ENCODE results near the gene CD300A.

Gene CD300A

DNA sequence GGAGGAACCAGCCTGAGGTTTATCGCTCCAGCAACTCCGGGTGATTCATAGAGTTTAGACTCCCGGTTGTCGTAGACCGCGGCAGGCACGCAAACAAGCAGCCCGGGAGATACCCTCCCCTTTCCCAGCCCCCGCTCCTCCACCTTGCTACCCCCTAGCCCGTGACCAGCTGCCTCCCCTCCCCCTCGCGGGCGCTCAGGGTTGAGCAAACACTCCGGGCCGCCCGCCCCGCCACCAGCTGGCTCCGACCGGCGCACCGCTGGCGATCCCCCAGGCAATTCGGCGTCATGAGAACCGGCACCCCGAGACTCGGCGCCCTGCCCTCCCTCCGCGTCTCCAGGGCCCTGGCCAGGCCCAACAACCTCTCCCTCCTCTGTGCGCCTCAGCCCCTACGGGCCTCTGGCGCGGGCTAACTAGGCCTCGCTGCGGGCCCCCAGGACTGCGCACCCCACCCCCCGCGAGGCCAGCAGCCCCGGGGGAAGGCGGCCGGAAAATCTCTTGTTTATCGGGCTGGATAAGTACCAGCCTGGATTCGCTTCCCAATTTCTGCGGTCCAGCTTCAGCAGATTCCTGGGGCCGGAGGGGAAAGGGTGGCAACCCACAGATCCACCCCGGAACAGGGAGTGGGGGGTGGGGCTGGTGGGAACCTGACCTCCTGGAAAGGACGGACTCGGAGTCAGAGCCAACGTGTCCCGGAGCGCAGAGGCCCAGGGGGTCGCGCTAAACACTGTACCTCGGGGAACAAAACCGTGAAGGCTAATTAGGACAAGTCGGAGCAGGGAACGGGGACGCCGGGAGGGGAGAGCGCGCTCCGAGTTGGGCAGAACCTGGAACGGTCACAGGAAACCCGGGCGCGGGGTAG, 35.5 kb upstream of the CD300A start:
- peaks cover 48% of the 10 kb centered on the region for H3K4me1 ChIP-seq (ENCODE audit: control insufficient read depth, insufficient read depth, low read length)
- H3K9ac ChIP-seq (ENCODE audit: low read length), result peak overlapping the region; percentile 71
- no peaks in the 10 kb centered on the region for H3K36me3 ChIP-seq (ENCODE audit: control insufficient read depth, insufficient read depth, low read length)
- peaks cover 37% of the 10 kb centered on the region for H3K27me3 ChIP-seq (ENCODE audit: control insufficient read depth, insufficient read depth, low read length)
- H3K9me3 ChIP-seq (ENCODE audit: control insufficient read depth, insufficient read depth, low read depth, low read length), result no peaks in the 10 kb centered on the region
- H3K4me3 ChIP-seq (ENCODE audit: low read depth, low read length), result peak overlapping the region; percentile 85
- peak overlapping the region; percentile 69; the same call in 1 of the 2 replicates for H3K27ac ChIP-seq (ENCODE audit: low read depth, low read length)

DNA sequence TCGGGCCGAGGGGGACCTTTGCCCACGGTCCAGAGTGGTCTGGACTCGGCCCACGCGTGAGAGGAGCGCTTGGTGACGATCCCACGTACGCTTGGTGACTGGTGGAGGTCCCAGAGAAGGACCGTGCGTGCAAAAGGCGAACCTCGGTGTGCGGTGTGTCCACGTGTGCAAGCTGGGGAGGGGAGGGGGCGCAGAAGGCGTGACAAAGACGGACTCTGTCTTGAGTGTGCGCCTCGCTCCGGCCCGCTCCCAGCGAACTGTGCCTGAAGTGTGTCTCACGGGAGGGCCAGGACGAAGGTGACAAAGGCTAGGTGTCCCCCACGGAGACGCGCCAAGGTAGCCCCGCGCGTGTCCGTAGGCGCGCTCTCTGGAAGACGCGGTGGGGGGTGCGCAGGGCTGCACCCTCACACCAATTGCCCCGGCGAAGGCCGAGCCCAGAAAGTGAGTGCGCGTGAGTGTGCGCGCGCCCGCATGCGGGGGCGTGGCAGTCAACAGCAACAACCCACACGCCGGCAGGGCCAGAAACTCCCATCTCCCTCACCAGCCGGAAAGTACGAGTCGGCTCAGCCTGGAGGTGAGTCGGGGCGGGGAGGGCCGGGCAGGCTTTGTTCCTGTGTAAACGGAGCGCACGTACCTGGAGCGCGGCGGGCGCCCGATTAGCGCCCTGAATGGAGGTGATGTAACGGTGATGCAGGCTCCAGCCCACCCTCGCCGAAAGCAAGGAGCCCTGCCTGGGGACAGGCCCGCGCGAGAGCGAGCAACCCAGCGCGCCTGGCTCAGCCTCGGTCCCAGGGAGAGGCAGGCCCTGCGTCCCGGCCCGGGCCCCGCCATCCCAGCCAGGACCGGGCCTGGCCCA, 34.6 kb upstream of the CD300A start, which contains the start of gene GPRC5C:
GPRC5C (plus strand) TSS at position 521 of the 856 bp plus-strand sequence. CDS start 7,689 bp downstream, outside the sequence.
- peaks cover 42% of the 10 kb centered on the region for H3K4me1 ChIP-seq (ENCODE audit: control insufficient read depth, insufficient read depth, low read length)
- peak within 1 kb of the TSS; percentile 83 for H3K9ac ChIP-seq (ENCODE audit: low read length)

DNA sequence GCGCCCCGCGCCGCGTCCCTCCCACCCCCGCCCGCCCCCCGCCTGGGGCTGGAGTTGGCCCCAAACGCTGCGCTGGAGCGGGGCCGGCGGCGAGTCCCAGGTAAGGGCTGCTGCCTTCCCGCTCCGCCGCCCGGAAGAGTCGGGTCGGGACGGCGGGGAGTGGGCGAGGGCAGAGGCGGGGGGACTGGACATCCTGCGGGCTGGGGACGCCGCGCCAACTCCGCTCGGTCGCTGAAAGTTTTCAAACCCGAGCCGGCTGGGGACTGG, 34.1 kb upstream of the CD300A start:
- Histone ChIP-seq H3K27ac (ENCODE audit: low read depth, low read length) (no peak overlapping the region), H3K36me3 (ENCODE audit: control insufficient read depth, insufficient read depth, low read length) (no peaks in the 10 kb centered on the region), H3K4me3 (ENCODE audit: low read depth, low read length) (peak overlapping the region; percentile 85), H3K9ac (ENCODE audit: low read length) (no peak overlapping the region), H3K4me1 (ENCODE audit: control insufficient read depth, insufficient read depth, low read length) (peaks cover 37% of the 10 kb centered on the region), H3K9me3 (ENCODE audit: control insufficient read depth, insufficient read depth, low read depth, low read length) (no peaks in the 10 kb centered on the region), H3K27me3 (ENCODE audit: control insufficient read depth, insufficient read depth, low read length) (peaks cover 37% of the 10 kb centered on the region)

More for the DNA sequence above, 34.6 kb upstream of the CD300A start, which contains the start of gene GPRC5C:
- Histone ChIP-seq H3K27me3 (ENCODE audit: control insufficient read depth, insufficient read depth, low read length) (peaks cover 37% of the 10 kb centered on the region), H3K9me3 (ENCODE audit: control insufficient read depth, insufficient read depth, low read depth, low read length) (no peaks in the 10 kb centered on the region), H3K27ac (ENCODE audit: low read depth, low read length) (peak within 1 kb of the TSS; percentile 69; the same call in 1 of the 2 replicates), H3K36me3 (ENCODE audit: control insufficient read depth, insufficient read depth, low read length) (no peaks in the 10 kb centered on the region), H3K4me3 (ENCODE audit: low read depth, low read length) (peak within 1 kb of the TSS; percentile 85)

DNA sequence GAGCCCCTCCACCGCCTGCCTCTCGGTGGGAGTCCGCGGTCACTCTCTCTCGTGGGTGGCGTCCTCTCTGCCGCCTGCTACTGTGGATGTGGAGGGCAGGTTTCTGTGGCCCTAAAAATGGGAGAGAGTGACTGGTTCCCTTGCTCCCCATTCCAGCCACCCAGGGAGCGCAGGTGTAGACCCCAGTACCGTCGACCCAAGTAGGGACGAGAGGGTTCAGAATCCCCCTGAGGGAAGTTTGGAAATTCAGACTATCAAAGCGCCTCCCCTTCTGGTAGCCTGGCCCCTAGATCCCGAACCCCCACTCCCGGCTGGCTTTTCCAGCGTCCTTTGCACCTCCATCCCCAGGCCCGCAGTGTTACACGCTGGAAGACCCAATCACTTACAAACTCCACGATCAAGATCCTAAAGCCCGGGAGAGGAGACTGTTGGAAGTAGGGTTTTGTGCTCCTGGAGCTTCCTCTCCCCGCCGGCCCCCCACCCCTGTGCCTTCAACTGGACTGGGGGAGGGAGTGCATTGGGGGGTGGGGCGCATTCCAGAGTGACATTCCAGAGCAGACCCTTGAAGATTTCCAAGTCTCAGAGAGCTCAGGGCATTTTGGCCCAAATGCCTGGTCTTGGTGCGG, 33.6 kb upstream of the CD300A start:
- peaks cover 32% of the 10 kb centered on the region for H3K4me1 ChIP-seq (ENCODE audit: control insufficient read depth, insufficient read depth, low read length)
- H3K9ac ChIP-seq (ENCODE audit: low read length), result peak overlapping the region; percentile 83
- H3K27me3 ChIP-seq (ENCODE audit: control insufficient read depth, insufficient read depth, low read length), result peaks cover 37% of the 10 kb centered on the region
- H3K27ac ChIP-seq (ENCODE audit: low read depth, low read length), result peak overlapping the region; percentile 33; the same call in 1 of the 2 replicates
- H3K9me3 ChIP-seq (ENCODE audit: control insufficient read depth, insufficient read depth, low read depth, low read length), result peaks cover 3% of the 10 kb centered on the region; the same call in 1 of the 2 replicates
- peak overlapping the region; percentile 85 for H3K4me3 ChIP-seq (ENCODE audit: low read depth, low read length)
- H3K36me3 ChIP-seq (ENCODE audit: control insufficient read depth, insufficient read depth, low read length), result no peaks in the 10 kb centered on the region

DNA sequence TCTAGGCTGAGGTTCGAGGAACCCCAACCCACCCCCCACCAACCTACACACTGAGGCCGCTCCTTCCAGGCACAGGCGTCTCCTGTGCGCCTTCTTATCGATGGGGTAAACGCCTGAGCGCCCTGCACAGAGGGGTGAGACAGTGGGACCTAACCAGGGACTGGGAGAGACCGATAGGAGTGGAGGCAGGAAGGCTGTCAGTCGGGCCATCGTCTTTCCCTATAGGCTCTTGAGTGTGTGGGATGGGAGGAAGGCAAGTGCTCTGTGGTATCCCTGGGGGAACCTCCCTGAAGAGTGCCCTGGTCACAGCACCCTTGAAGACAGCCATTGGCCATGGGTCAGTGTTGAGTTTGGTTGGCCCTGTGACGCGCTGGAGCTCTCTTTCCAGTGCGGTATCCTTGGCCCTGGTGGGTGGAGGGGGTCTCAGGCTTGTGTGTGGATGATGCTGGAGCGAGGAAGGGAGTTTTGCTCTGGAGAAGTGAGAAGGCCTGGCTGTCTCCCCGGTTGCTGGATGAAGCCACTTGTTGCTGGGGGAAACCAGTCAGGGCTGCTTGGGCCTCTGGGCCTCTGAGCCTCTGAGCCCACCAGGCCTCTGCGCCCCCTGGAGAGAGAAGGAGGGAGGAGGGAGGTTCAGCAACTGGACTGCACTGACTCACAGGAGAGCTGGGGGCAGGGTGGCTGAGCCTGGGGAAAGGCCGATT, 32.9 kb upstream of the CD300A start:
- Histone ChIP-seq H3K36me3 (ENCODE audit: control insufficient read depth, insufficient read depth, low read length) (no peaks in the 10 kb centered on the region), H3K27me3 (ENCODE audit: control insufficient read depth, insufficient read depth, low read length) (peaks cover 37% of the 10 kb centered on the region), H3K4me3 (ENCODE audit: low read depth, low read length) (peak overlapping the region; percentile 85), H3K27ac (ENCODE audit: low read depth, low read length) (no peak overlapping the region), H3K9ac (ENCODE audit: low read length) (peak overlapping the region; percentile 62), H3K4me1 (ENCODE audit: control insufficient read depth, insufficient read depth, low read length) (peaks cover 30% of the 10 kb centered on the region), H3K9me3 (ENCODE audit: control insufficient read depth, insufficient read depth, low read depth, low read length) (peaks cover 3% of the 10 kb centered on the region; the same call in 1 of the 2 replicates)

DNA sequence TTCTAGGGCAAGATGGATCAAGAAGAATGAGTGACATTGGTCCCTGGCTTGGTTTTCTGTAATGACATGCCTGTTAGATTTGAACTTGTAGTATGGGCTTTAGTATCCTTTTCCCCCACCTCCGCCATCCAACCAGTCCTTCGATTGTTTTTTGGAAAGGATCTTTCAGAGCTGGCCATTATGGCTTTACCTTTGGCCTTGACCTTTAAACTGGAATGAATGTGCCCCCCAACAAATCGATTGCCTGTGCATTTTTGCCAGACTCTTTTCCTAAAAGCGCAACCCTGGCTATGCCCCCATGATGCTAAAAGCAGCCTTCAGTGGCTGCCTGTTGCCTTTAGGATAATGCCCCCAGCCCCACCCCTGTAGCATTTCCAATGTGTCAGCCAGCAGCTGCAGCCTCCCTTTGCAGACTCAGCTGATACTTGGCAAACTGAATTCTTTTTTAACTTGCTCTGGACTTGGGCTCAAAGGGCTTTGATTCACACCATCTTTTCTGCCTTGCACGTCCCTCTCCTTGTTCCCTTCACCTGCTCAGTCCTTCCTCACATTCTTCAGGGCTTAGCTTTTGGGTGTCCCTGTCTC, 30.6 kb upstream of the CD300A start:
- peaks cover 12% of the 10 kb centered on the region; the same call in 1 of the 2 replicates for H3K36me3 ChIP-seq (ENCODE audit: control insufficient read depth, insufficient read depth, low read length)
- H3K9me3 ChIP-seq (ENCODE audit: control insufficient read depth, insufficient read depth, low read depth, low read length), result peaks cover 3% of the 10 kb centered on the region; the same call in 1 of the 2 replicates
- H3K27me3 ChIP-seq (ENCODE audit: control insufficient read depth, insufficient read depth, low read length), result peaks cover 29% of the 10 kb centered on the region
- H3K4me1 ChIP-seq (ENCODE audit: control insufficient read depth, insufficient read depth, low read length), result peaks cover 17% of the 10 kb centered on the region
- H3K27ac ChIP-seq (ENCODE audit: low read depth, low read length), result no peak overlapping the region
- H3K9ac ChIP-seq (ENCODE audit: low read length), result no peak overlapping the region
- H3K4me3 ChIP-seq (ENCODE audit: low read depth, low read length), result no peak overlapping the region

DNA sequence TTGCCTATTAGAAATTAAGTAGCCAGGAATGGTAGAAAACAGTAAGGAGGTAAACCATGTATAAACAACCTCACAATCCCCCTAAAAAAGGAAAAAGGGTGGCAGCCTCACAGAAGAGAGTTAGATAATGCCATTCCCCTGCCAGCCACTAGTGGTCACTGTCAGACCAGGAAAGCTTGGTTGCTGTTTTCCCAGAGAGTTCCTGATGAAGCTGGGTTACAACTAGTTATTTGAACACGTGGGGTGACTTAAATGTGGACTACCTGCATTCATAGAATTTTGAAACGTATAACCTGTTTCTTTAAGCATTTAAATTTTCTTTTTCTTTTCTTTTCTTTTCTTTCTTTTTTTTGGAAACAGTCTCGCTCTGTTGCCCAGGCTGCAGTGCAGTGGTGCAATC, 28.7 kb upstream of the CD300A start:
- H3K9me3 ChIP-seq (ENCODE audit: control insufficient read depth, insufficient read depth, low read depth, low read length), result peaks cover 3% of the 10 kb centered on the region; the same call in 1 of the 2 replicates
- no peak overlapping the region for H3K27ac ChIP-seq (ENCODE audit: low read depth, low read length)
- peaks cover 16% of the 10 kb centered on the region for H3K27me3 ChIP-seq (ENCODE audit: control insufficient read depth, insufficient read depth, low read length)
- peaks cover 14% of the 10 kb centered on the region; the same call in 1 of the 2 replicates for H3K36me3 ChIP-seq (ENCODE audit: control insufficient read depth, insufficient read depth, low read length)
- no peak overlapping the region for H3K9ac ChIP-seq (ENCODE audit: low read length)
- H3K4me3 ChIP-seq (ENCODE audit: low read depth, low read length), result no peak overlapping the region
- peaks cover 17% of the 10 kb centered on the region for H3K4me1 ChIP-seq (ENCODE audit: control insufficient read depth, insufficient read depth, low read length)

DNA sequence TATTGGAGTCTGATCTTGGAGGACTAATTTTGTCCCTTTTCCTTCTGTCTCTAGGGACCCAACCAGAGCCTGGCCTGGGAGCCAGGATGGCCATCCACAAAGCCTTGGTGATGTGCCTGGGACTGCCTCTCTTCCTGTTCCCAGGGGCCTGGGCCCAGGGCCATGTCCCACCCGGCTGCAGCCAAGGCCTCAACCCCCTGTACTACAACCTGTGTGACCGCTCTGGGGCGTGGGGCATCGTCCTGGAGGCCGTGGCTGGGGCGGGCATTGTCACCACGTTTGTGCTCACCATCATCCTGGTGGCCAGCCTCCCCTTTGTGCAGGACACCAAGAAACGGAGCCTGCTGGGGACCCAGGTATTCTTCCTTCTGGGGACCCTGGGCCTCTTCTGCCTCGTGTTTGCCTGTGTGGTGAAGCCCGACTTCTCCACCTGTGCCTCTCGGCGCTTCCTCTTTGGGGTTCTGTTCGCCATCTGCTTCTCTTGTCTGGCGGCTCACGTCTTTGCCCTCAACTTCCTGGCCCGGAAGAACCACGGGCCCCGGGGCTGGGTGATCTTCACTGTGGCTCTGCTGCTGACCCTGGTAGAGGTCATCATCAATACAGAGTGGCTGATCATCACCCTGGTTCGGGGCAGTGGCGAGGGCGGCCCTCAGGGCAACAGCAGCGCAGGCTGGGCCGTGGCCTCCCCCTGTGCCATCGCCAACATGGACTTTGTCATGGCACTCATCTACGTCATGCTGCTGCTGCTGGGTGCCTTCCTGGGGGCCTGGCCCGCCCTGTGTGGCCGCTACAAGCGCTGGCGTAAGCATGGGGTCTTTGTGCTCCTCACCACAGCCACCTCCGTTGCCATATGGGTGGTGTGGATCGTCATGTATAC, 26.5 kb upstream of the CD300A start:
- Histone ChIP-seq H3K9ac (ENCODE audit: low read length) (no peak overlapping the region), H3K4me1 (ENCODE audit: control insufficient read depth, insufficient read depth, low read length) (peaks cover 26% of the 10 kb centered on the region), H3K9me3 (ENCODE audit: control insufficient read depth, insufficient read depth, low read depth, low read length) (peaks cover 3% of the 10 kb centered on the region; the same call in 1 of the 2 replicates), H3K27me3 (ENCODE audit: control insufficient read depth, insufficient read depth, low read length) (no peaks in the 10 kb centered on the region; the same call in 1 of the 2 replicates), H3K36me3 (ENCODE audit: control insufficient read depth, insufficient read depth, low read length) (peaks cover 14% of the 10 kb centered on the region; the same call in 1 of the 2 replicates), H3K4me3 (ENCODE audit: low read depth, low read length) (no peak overlapping the region), H3K27ac (ENCODE audit: low read depth, low read length) (no peak overlapping the region)

DNA sequence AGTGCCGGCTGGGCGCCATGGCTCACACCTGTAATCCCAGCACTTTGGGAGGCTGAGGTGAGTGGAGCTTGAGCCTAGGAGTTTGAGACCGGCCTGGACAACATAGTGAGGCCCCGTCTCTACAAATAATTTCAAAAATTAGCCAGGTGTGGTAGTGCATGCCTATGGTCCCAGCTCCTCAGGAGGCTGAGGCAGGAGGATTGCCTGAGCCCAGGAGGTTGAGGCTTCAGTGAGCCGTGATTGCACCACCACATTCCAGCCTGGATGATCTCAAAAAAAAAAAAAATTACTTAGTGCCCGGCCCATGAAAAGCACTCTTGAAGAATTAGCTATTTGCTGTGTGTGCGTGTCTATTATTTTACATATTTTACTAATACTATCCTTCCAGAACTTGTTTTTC, 24.9 kb upstream of the CD300A start:
- H3K4me3 ChIP-seq (ENCODE audit: low read depth, low read length), result no peak overlapping the region
- peaks cover 25% of the 10 kb centered on the region for H3K4me1 ChIP-seq (ENCODE audit: control insufficient read depth, insufficient read depth, low read length)
- no peak overlapping the region for H3K9ac ChIP-seq (ENCODE audit: low read length)
- no peak overlapping the region for H3K27ac ChIP-seq (ENCODE audit: low read depth, low read length)
- H3K27me3 ChIP-seq (ENCODE audit: control insufficient read depth, insufficient read depth, low read length), result no peaks in the 10 kb centered on the region
- H3K36me3 ChIP-seq (ENCODE audit: control insufficient read depth, insufficient read depth, low read length), result peaks cover 14% of the 10 kb centered on the region; the same call in 1 of the 2 replicates
- peaks cover 3% of the 10 kb centered on the region; the same call in 1 of the 2 replicates for H3K9me3 ChIP-seq (ENCODE audit: control insufficient read depth, insufficient read depth, low read depth, low read length)

Measured in HUES6 (cell line).